Stimulated activated effector memory CD8-positive, alpha-beta T cell treated with anti-CD3 and anti-CD28 coated beads, Interleukin-12 subunit alpha, Interleukin-12 subunit beta, amount 100 ng/mL, for 72 hours (primary cell): ENCODE data around the gene CUL3.
"Not testable (repeated sequence)": the region's sequence is repeated elsewhere in the genome, so short reads cannot be mapped to it uniquely, and the experiment has no call there.

Experiments
- ATAC-seq: fragments of 150-1000 bp; cut with Tn5 transposase; 2 replicates; pipeline ENCODE4 v1.10.0; 2021
- DNase-seq, 2 donors: peaks; one replicate each; pipeline ENCODE4 v3.0.0; 2021 to 2022; ENCODE audit warnings: low spot score in 2 of 2
- H3K27ac Mint-ChIP-seq: one replicate; pipeline ENCODE4 v1.8.0; 2022; ENCODE audit warnings: mild to moderate bottlenecking, mixed read lengths
- H3K36me3 Mint-ChIP-seq: one replicate; pipeline ENCODE4 v1.8.0; 2022; ENCODE audit warnings: mild to moderate bottlenecking, mixed read lengths
- H3K4me1 Mint-ChIP-seq: one replicate; pipeline ENCODE4 v1.8.0; 2022; ENCODE audit warnings: mixed read lengths
- H3K4me3 Mint-ChIP-seq: one replicate; pipeline ENCODE4 v1.8.0; 2022; ENCODE audit warnings: mild to moderate bottlenecking, mixed read lengths
- H3K9me3 Mint-ChIP-seq: one replicate; pipeline ENCODE4 v1.8.0; 2022; ENCODE audit warnings: mixed read lengths

Gene CUL3

GRCh38 chr2:224485081-224486014, 99.8 kb downstream of the CUL3 start:
- not testable (repeated sequence) for H3K4me3 Mint-ChIP-seq, DNase-seq, ATAC-seq, H3K9me3 Mint-ChIP-seq
- peaks cover 44% of the 10 kb centered on the region for H3K4me1 Mint-ChIP-seq
- peaks cover 92% of the 10 kb centered on the region for H3K36me3 Mint-ChIP-seq
- H3K27ac Mint-ChIP-seq = peak overlapping the region; percentile 34

GRCh38 chr2:224479826-224480225, 105.3 kb downstream of the CUL3 start:
- Mint-ChIP-seq H3K4me3 (no peak overlapping the region), H3K27ac (no peak overlapping the region), H3K36me3 (peaks cover 93% of the 10 kb centered on the region), H3K9me3 (no peaks in the 10 kb centered on the region), H3K4me1 (no peaks in the 10 kb centered on the region)
- DNase-seq (no peak), ATAC-seq (peak; percentile 8)

- H3K4me3 Mint-ChIP-seq = no peak overlapping the region
- no peak for DNase-seq
- no peak for ATAC-seq
- no peaks in the 10 kb centered on the region for H3K4me1 Mint-ChIP-seq
- no peak overlapping the region for H3K27ac Mint-ChIP-seq
- no peaks in the 10 kb centered on the region for H3K9me3 Mint-ChIP-seq
- H3K36me3 Mint-ChIP-seq = peaks cover 59% of the 10 kb centered on the region
These were observed 112.3 kb downstream of the CUL3 start for GRCh38 chr2:224472827-224473226.

GRCh38 chr2:224472137-224472536, 113.0 kb downstream of the CUL3 start:
- H3K36me3 Mint-ChIP-seq = peaks cover 52% of the 10 kb centered on the region
- H3K4me3 Mint-ChIP-seq = no peak overlapping the region
- no peak for ATAC-seq
- DNase-seq = no peak
- no peaks in the 10 kb centered on the region for H3K9me3 Mint-ChIP-seq
- no peaks in the 10 kb centered on the region for H3K4me1 Mint-ChIP-seq
- no peak overlapping the region for H3K27ac Mint-ChIP-seq

- Mint-ChIP-seq H3K4me1 (no peaks in the 10 kb centered on the region), H3K9me3 (no peaks in the 10 kb centered on the region), H3K36me3 (peaks cover 26% of the 10 kb centered on the region), H3K4me3 (no peak overlapping the region), H3K27ac (no peak overlapping the region)
- ATAC-seq = no peak
- DNase-seq = no peak
These were observed 115.7 kb downstream of the CUL3 start for GRCh38 chr2:224469374-224469964.

GRCh38 chr2:224466304-224466895, 118.8 kb downstream of the CUL3 start:
- DNase-seq = no peak
- Mint-ChIP-seq H3K36me3 (no peaks in the 10 kb centered on the region), H3K4me3 (no peak overlapping the region), H3K4me1 (no peaks in the 10 kb centered on the region), H3K9me3 (peaks cover 2% of the 10 kb centered on the region), H3K27ac (no peak overlapping the region)
- ATAC-seq = no peak

- Mint-ChIP-seq H3K9me3 (peaks cover 2% of the 10 kb centered on the region), H3K27ac (no peak overlapping the region)
These were observed 123.8 kb downstream of the CUL3 start for GRCh38 chr2:224461391-224461790.

GRCh38 chr2:224457408-224458096, 127.6 kb downstream of the CUL3 start:
- no peaks in the 10 kb centered on the region for H3K36me3 Mint-ChIP-seq
- no peaks in the 10 kb centered on the region for H3K9me3 Mint-ChIP-seq
- H3K4me1 Mint-ChIP-seq = no peaks in the 10 kb centered on the region
- H3K27ac Mint-ChIP-seq = no peak overlapping the region
- no peak overlapping the region for H3K4me3 Mint-ChIP-seq
- no peak for DNase-seq
- no peak for ATAC-seq

More at GRCh38 chr2:224461391-224461790, 123.8 kb downstream of the CUL3 start:
- H3K4me3 Mint-ChIP-seq = no peak overlapping the region
- no peaks in the 10 kb centered on the region for H3K36me3 Mint-ChIP-seq
- H3K4me1 Mint-ChIP-seq = no peaks in the 10 kb centered on the region
- DNase-seq (no peak), ATAC-seq (no peak)

GRCh38 chr2:224453892-224454291, 131.3 kb downstream of the CUL3 start:
- DNase-seq (no peak), ATAC-seq (no peak)
- Mint-ChIP-seq H3K36me3 (no peaks in the 10 kb centered on the region), H3K4me1 (no peaks in the 10 kb centered on the region), H3K4me3 (no peak overlapping the region), H3K9me3 (no peaks in the 10 kb centered on the region), H3K27ac (no peak overlapping the region)

GRCh38 chr2:224449212-224450147, 135.7 kb downstream of the CUL3 start:
- Mint-ChIP-seq H3K27ac (no peak overlapping the region), H3K4me1 (no peaks in the 10 kb centered on the region), H3K4me3 (no peak overlapping the region), H3K36me3 (no peaks in the 10 kb centered on the region), H3K9me3 (no peaks in the 10 kb centered on the region)
- DNase-seq (no peak), ATAC-seq (no peak)

GRCh38 chr2:224448236-224448635, 136.9 kb downstream of the CUL3 start:
- H3K36me3 Mint-ChIP-seq = no peaks in the 10 kb centered on the region
- no peak overlapping the region for H3K4me3 Mint-ChIP-seq
- H3K9me3 Mint-ChIP-seq = no peaks in the 10 kb centered on the region
- ATAC-seq = no peak
- no peak for DNase-seq
- no peak overlapping the region for H3K27ac Mint-ChIP-seq
- H3K4me1 Mint-ChIP-seq = peaks cover 6% of the 10 kb centered on the region

- Mint-ChIP-seq H3K9me3 (no peaks in the 10 kb centered on the region), H3K36me3 (no peaks in the 10 kb centered on the region), H3K27ac (no peak overlapping the region), H3K4me3 (no peak overlapping the region), H3K4me1 (peaks cover 13% of the 10 kb centered on the region)
- DNase-seq (no peak), ATAC-seq (no peak)
These were observed 140.4 kb downstream of the CUL3 start for GRCh38 chr2:224444783-224445182.

- Mint-ChIP-seq H3K9me3 (no peaks in the 10 kb centered on the region), H3K4me3 (peak overlapping the region; percentile 53), H3K27ac (no peak overlapping the region), H3K4me1 (peaks cover 13% of the 10 kb centered on the region), H3K36me3 (no peaks in the 10 kb centered on the region)
- DNase-seq (no peak), ATAC-seq (no peak)
These were observed 141.1 kb downstream of the CUL3 start for GRCh38 chr2:224444021-224444420.
